GM12891 (cell line): ENCODE measurements around the gene RCE1.

Experiments used
- POLR2A ChIP-seq: IDR thresholded peaks from 2 replicates; pipeline ENCODE4 v1.6.1; 2011; ENCODE audit warnings: low read depth, low read length, control low read depth
- POLR2AphosphoS5 ChIP-seq: IDR thresholded peaks from 2 replicates; pipeline ENCODE4 v1.6.1; 2011; ENCODE audit warnings: low read depth, low read length, control low read depth
- TAF1 ChIP-seq: IDR thresholded peaks from 2 replicates; pipeline ENCODE4 v1.6.1; 2011; ENCODE audit warnings: low read depth, low read length, control low read depth

GRCh38 chr11:66868082-66868725 lies 25.0 kb downstream of the RCE1 start:
- TF ChIP-seq POLR2A (no peak), POLR2AphosphoS5 (no peak), TAF1 (no peak)
